Measurements from ENCODE around the gene PSME2. TPM values are rescaled to one million over a fixed set of nuclear protein-coding genes. Genes with fewer than 3 reads are reported as not detected.

PSME2 gene
- total and polyA plus RNA-seq, 2 of the 13 experiments (the other 11 are each of a cell fraction or from before 2014, with no cell fraction given): 332 to 716 TPM

DNA sequence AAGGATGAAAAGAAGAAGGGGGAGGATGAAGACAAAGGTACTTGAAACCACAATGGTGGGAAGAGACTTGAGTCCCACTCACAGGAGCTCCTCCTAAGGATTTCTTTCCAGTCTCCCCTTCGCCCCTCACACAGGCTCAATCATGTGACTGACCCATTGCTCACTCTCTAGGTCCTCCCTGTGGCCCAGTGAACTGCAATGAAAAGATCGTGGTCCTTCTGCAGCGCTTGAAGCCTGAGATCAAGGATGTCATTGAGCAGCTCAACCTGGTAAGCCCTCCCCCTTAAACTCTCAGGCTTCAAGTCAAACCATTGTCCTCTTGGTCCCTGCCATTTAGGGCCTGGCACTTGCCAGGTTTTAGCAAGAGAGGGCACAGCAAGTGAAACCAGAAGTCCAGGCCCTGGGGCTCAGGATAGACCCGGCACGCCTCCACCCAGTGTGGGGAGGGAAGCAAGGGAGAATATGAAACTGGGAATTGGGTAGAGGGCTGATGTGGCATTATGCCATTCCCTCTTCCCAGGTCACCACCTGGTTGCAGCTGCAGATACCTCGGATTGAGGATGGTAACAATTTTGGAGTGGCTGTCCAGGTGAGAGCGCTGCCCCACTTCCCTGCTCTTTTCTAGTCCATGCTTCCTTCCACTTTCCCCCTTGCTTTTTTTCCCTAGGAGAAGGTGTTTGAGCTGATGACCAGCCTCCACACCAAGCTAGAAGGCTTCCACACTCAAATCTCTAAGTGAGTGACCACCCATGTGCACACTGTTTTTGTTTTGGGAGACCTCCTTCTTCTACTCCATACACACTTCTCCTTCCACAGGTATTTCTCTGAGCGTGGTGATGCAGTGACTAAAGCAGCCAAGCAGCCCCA, 8.6 kb downstream of the PSME2 start (continued):
- 0 out of 2 replicates have a peak, but pooled peaks have one; percentile 76 for TF ChIP-seq PREB (CRISPR knock-in tag; IDR thresholded peaks at IDR 0.05)
- peak; percentile 1; the same call in 1 of the 2 replicates for TF ChIP-seq ZBTB38 (CRISPR knock-in tag; IDR thresholded peaks at IDR 0.05)
- no peak; the same call in 1 of the 2 replicates for TF ChIP-seq IRF2 (CRISPR knock-in tag; IDR thresholded peaks at IDR 0.05)
- TF ChIP-seq ZNF781 (CRISPR knock-in tag; IDR thresholded peaks at IDR 0.05; ENCODE audit: borderline replicate concordance, not compliant biosample characterization): peak; percentile 30
- TF ChIP-seq ZC3H4 (CRISPR knock-in tag; IDR thresholded peaks at IDR 0.05; ENCODE audit: borderline replicate concordance): 0 out of 2 replicates have a peak, but pooled peaks have one; percentile 32
- TF ChIP-seq ZNF350 (CRISPR knock-in tag; IDR thresholded peaks at IDR 0.05; ENCODE audit: borderline replicate concordance, low read depth): 0 out of 2 replicates have a peak, but pooled peaks have one; percentile 9
- TF ChIP-seq KDM4B (CRISPR knock-in tag; IDR thresholded peaks at IDR 0.05): no peak
- TF ChIP-seq NFYB (CRISPR knock-in tag; IDR thresholded peaks at IDR 0.05): 0 out of 2 replicates have a peak, but pooled peaks have one; percentile 16
- TF ChIP-seq ZNF136 (CRISPR knock-in tag; IDR thresholded peaks at IDR 0.05; ENCODE audit: low read depth): no peak
- no peak for TF ChIP-seq YY1 (IDR thresholded peaks at IDR 0.05; ENCODE audit: insufficient read depth, insufficient replicate concordance, low read depth, low read length)
- peak; percentile 32 for TF ChIP-seq HNRNPH1 (optimal IDR thresholded peaks at IDR 0.05; ENCODE audit: low read depth, low read length)
- no peak for TF ChIP-seq KLF9 (CRISPR knock-in tag; IDR thresholded peaks at IDR 0.05; ENCODE audit: low read depth)
- no peak for TF ChIP-seq MAFG (CRISPR knock-in tag; IDR thresholded peaks at IDR 0.05)
- TF ChIP-seq SCMH1 (CRISPR knock-in tag; IDR thresholded peaks at IDR 0.05; ENCODE audit: borderline replicate concordance): no peak
- TF ChIP-seq, protein P1, sequence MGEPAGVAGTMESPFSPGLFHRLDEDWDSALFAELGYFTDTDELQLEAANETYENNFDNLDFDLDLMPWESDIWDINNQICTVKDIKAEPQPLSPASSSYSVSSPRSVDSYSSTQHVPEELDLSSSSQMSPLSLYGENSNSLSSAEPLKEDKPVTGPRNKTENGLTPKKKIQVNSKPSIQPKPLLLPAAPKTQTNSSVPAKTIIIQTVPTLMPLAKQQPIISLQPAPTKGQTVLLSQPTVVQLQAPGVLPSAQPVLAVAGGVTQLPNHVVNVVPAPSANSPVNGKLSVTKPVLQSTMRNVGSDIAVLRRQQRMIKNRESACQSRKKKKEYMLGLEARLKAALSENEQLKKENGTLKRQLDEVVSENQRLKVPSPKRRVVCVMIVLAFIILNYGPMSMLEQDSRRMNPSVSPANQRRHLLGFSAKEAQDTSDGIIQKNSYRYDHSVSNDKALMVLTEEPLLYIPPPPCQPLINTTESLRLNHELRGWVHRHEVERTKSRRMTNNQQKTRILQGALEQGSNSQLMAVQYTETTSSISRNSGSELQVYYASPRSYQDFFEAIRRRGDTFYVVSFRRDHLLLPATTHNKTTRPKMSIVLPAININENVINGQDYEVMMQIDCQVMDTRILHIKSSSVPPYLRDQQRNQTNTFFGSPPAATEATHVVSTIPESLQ (CRISPR knock-in tag; conservative IDR thresholded peaks at IDR 0.05): no peak
- no peak for TF ChIP-seq NFE2 (CRISPR knock-in tag; IDR thresholded peaks at IDR 0.05)
- no peak for TF ChIP-seq CBX1 (IDR thresholded peaks at IDR 0.05; ENCODE audit: low read depth)
- no peak for TF ChIP-seq GMEB2 (CRISPR knock-in tag; IDR thresholded peaks at IDR 0.05; ENCODE audit: low read depth)
- TF ChIP-seq TBX3 (IDR thresholded peaks at IDR 0.05; ENCODE audit: borderline replicate concordance): no peak
- TF ChIP-seq EP300 (IDR thresholded peaks at IDR 0.05; ENCODE audit: low read depth in 2 of 2, low read length in 2 of 2): no peak
- 0 out of 2 replicates have a peak, but pooled peaks have one; percentile 28 for TF ChIP-seq EP300 (CRISPR knock-in tag; IDR thresholded peaks at IDR 0.05; ENCODE audit: borderline replicate concordance)
- TF ChIP-seq SNAI1 (CRISPR knock-in tag; IDR thresholded peaks at IDR 0.05; ENCODE audit: borderline replicate concordance): no peak
- no peak for TF ChIP-seq ADNP (CRISPR knock-in tag; IDR thresholded peaks at IDR 0.05)
- no peak for TF ChIP-seq REXO4 (CRISPR knock-in tag; IDR thresholded peaks at IDR 0.05; ENCODE audit: borderline replicate concordance)
- TF ChIP-seq ZNF569 (CRISPR knock-in tag; IDR thresholded peaks at IDR 0.05; ENCODE audit: borderline replicate concordance): no peak
- no peak for TF ChIP-seq SRSF9 (IDR thresholded peaks at IDR 0.05; ENCODE audit: borderline replicate concordance, insufficient read depth, low read depth, low read length, poor library complexity, severe bottlenecking)
